ENCODE results near the gene CLIC5.

DNA sequence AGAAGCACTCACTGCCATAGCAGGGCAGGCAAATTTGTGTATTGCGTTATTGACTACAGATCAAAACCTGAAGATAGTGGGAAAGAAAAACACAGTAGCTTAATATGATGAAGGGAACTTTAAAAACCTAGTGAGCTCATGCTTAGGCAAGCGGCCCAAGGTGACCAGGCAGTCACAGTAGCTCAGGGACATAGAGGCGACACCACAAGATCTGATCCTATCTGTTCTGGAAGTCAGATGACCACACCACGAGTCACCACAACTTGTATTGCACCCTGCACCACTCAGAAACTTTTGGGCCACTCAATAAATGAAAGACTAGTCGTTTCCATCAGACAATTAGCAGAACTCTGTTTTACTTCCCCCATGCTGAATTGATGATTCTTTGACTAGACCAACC lies 4.9 kb downstream of the CLIC5 start:
- TF ChIP-seq ZFX (IDR thresholded peaks at IDR 0.05) = no peak
- no peak for TF ChIP-seq CTCF (conservative IDR thresholded peaks at IDR 0.05)
